PC-9 (cell line): ENCODE data around the gene KRT77. TPM values are rescaled to one million over a fixed set of nuclear protein-coding genes. Genes with fewer than 3 reads are reported as not detected.

Experiments
- BruUV-seq: library from RNA; stranded (reverse); fragments of 400-500 nt; replicated peaks from 2 replicates; lab custom pipeline; 2021; lab: Mats Ljungman, UMichigan
- CTCF ChIA-PET: fragments of 300-600 bp; sonication (Branson Sonifier 250); formaldehyde crosslinking; loops from one replicate; lab custom pipeline; 2022; ENCODE audit warnings: antibody characterized with exemption; lab: Charles Lee
- POLR2A ChIA-PET: fragments of 300-600 bp; sonication (Branson Sonifier 250); formaldehyde crosslinking; loops from one replicate; lab custom pipeline; 2022; ENCODE audit warnings: antibody characterized with exemption; ENCODE audit not compliant: unreplicated experiment; lab: Charles Lee
- DNase-seq, 2 experiments: peaks; one replicate each; pipeline versions ENCODE4 v3.0.0 to v3.0.0-alpha.2; 2015 to 2022; ENCODE audit warnings: mixed read lengths in 1 of 2
- H2AFZ ChIP-seq: fragments of 200-600 bp; sonication (generic); 2 replicates; pipeline ENCODE4 v1.8.1; 2017; ENCODE audit warnings: antibody characterized with exemption
- H3F3A ChIP-seq: fragments of 200-600 bp; sonication (generic); 2 replicates; pipeline ENCODE4 v1.8.1; 2017; ENCODE audit warnings: antibody characterized with exemption, mild to moderate bottlenecking, low read depth; ENCODE audit not compliant: insufficient read depth
- H3K27ac ChIP-seq: fragments of 200-600 bp; sonication (generic); 2 replicates; pipeline ENCODE4 v1.6.1; 2016; ENCODE audit warnings: mixed run types
- H3K27me3 ChIP-seq: fragments of 200-600 bp; sonication (generic); 2 replicates; pipeline ENCODE4 v1.6.1; 2016; ENCODE audit warnings: low read depth, mixed run types; ENCODE audit not compliant: insufficient read depth
- H3K36me3 ChIP-seq: fragments of 200-600 bp; sonication (generic); 2 replicates; pipeline ENCODE4 v1.6.1; 2016; ENCODE audit warnings: low read depth, mixed run types
- H3K4me1 ChIP-seq: fragments of 200-600 bp; sonication (generic); replicated peaks from 2 replicates; pipeline ENCODE4 v1.6.1; 2016; ENCODE audit warnings: mixed run types; ENCODE audit not compliant: insufficient read depth
- H3K4me2 ChIP-seq: fragments of 200-600 bp; sonication (generic); 2 replicates; pipeline ENCODE4 v1.6.1; 2017; ENCODE audit warnings: mixed run types
- H3K4me3 ChIP-seq: fragments of 200-600 bp; sonication (generic); 2 replicates; pipeline ENCODE4 v1.6.1; 2016; ENCODE audit warnings: mixed run types
- H3K79me2 ChIP-seq: fragments of 200-600 bp; sonication (generic); 2 replicates; pipeline ENCODE4 v1.6.1; 2017; ENCODE audit warnings: low read depth, mixed run types
- H3K9me2 ChIP-seq: fragments of 200-600 bp; sonication (generic); 2 replicates; pipeline ENCODE4 v1.8.1; 2017; ENCODE audit warnings: mild to moderate bottlenecking; ENCODE audit not compliant: insufficient read depth
- H3K9me3 ChIP-seq: fragments of 200-600 bp; sonication (generic); 2 replicates; pipeline ENCODE4 v1.8.1; 2016; ENCODE audit warnings: low read depth; ENCODE audit not compliant: insufficient read depth
- H4K20me1 ChIP-seq: fragments of 200-600 bp; sonication (generic); 2 replicates; pipeline ENCODE4 v1.8.1; 2017; ENCODE audit not compliant: insufficient read depth
- EZH2 ChIP-seq: fragments of 200-600 bp; sonication (generic); IDR thresholded peaks from 2 replicates; pipeline ENCODE4 v1.8.0; 2017; ENCODE audit warnings: antibody characterized with exemption, low read depth
- intact Hi-C: fragments of 100-400 bp; cut with micrococcal nuclease; formaldehyde crosslinking; loops from one replicate; pipeline ENCODE4 v1.10.0; 2022; ENCODE audit not compliant: unreplicated experiment
- total RNA-seq: library from RNA; stranded (reverse); gene quantifications from 2 replicates; pipeline ENCODE4 v1.2.3, GENCODE V29; 2021
- TF ChIP-seq, protein P1 (sequence below): fragments of 200-600 bp; sonication (generic); conservative IDR thresholded peaks from 2 replicates; pipeline ENCODE4 v1.6.1; 2017; ENCODE audit warnings: mixed run types, antibody characterized with exemption, mild to moderate bottlenecking, moderate library complexity

Gene KRT77
- total RNA-seq, 1 experiment from 2014 or later = not detected

DNA sequence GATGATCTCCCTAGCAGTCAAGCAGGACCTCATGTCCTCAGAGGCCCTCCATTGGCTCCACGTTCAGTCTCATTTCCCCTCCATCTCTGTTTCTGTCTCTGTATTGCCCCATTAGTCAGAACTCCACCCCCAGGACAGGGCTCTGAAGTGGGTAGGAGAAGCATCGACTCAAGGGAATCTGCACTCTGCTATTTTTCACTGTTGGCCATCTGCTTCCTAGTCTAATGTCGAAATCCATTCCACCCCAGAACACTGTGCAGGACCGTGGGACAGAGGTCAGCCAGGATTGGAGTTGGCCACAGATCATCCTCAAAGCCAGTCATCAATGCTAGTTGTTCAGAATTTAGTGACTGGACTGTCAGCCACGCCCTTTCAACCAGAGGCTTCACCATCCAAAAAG, 10.1 kb downstream of the KRT77 start:
- Histone ChIP-seq H3K4me3 (no peak overlapping the region), H3K27ac (no peak overlapping the region), H3K4me1 (peaks cover 5% of the 10 kb centered on the region), H3K9me3 (no peaks in the 10 kb centered on the region), H3K36me3 (no peaks in the 10 kb centered on the region), H3K9me2 (no peaks in the 10 kb centered on the region), H3K27me3 (no peaks in the 10 kb centered on the region), H3K79me2 (no peaks in the 10 kb centered on the region), H2AFZ (no peak overlapping the region), H3K4me2 (no peak overlapping the region), H3F3A (peaks cover under 1% of the 10 kb centered on the region; the same call in 1 of the 2 replicates), H4K20me1 (no peaks in the 10 kb centered on the region)
- no peak for TF ChIP-seq EZH2
- TF ChIP-seq, protein P1, sequence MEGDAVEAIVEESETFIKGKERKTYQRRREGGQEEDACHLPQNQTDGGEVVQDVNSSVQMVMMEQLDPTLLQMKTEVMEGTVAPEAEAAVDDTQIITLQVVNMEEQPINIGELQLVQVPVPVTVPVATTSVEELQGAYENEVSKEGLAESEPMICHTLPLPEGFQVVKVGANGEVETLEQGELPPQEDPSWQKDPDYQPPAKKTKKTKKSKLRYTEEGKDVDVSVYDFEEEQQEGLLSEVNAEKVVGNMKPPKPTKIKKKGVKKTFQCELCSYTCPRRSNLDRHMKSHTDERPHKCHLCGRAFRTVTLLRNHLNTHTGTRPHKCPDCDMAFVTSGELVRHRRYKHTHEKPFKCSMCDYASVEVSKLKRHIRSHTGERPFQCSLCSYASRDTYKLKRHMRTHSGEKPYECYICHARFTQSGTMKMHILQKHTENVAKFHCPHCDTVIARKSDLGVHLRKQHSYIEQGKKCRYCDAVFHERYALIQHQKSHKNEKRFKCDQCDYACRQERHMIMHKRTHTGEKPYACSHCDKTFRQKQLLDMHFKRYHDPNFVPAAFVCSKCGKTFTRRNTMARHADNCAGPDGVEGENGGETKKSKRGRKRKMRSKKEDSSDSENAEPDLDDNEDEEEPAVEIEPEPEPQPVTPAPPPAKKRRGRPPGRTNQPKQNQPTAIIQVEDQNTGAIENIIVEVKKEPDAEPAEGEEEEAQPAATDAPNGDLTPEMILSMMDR = no peak
- no peak for DNase-seq
- intact Hi-C loops = no loop called here
- POLR2A ChIA-PET = no interaction called here
- BruUV-seq = no TSS peak
- CTCF ChIA-PET = no interaction called here

DNA sequence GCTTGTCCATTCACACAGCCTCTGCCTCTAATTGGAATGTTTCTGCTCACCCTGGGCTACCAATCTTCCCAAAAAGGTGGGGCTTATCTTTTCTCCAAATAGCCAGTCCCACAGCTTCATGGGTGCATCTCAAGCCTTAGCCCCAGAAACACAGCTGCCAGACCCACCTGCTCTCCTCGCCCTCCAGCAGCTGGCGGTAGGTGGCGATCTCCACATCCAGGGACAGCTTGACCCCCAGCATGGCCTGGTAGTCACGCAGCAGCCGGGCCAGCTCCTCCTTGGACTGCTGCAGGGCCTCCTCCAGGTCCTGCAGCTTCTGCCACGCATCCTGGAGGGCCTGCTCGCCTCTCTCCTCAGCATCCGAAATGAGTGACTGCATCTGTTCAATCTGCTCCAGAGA, 11.1 kb downstream of the KRT77 start:
- no peaks in the 10 kb centered on the region for H3K79me2 ChIP-seq
- DNase-seq = no peak
- H3K27ac ChIP-seq = no peak overlapping the region
- TF ChIP-seq, protein P1 = no peak
- no peak for TF ChIP-seq EZH2
- H2AFZ ChIP-seq = no peak overlapping the region
- H3K4me2 ChIP-seq = no peak overlapping the region
- H3K36me3 ChIP-seq = no peaks in the 10 kb centered on the region
- ChIA-PET POLR2A (no interaction called here), CTCF (no interaction called here)
- no peaks in the 10 kb centered on the region for H3K27me3 ChIP-seq
- H3K4me1 ChIP-seq = peaks cover 15% of the 10 kb centered on the region
- no peaks in the 10 kb centered on the region for H3K9me3 ChIP-seq
- no peaks in the 10 kb centered on the region for H4K20me1 ChIP-seq
- intact Hi-C loops = no loop called here
- H3F3A ChIP-seq = peaks cover 10% of the 10 kb centered on the region; the same call in 1 of the 2 replicates
- no peak overlapping the region for H3K4me3 ChIP-seq
- no peaks in the 10 kb centered on the region for H3K9me2 ChIP-seq
- BruUV-seq = no TSS peak

DNA sequence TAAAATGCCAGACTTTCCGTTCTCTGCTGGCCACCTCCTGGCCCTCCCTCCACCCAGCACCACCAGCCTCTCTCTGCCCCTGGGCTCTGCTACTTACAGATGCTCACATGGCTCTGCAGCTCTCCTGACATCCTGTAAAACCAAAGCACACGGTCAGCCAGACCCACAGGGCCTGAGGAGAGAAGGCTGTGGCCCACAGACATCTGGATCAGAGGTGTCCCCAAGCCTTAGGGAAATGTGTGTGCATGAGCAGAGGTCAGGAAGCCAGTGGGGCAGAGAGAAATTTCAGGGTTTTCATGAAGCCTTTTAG, 11.5 kb downstream of the KRT77 start:
- H3K9me2 ChIP-seq = no peaks in the 10 kb centered on the region
- intact Hi-C loops = no loop called here
- no peak overlapping the region for H3K4me3 ChIP-seq
- no peak overlapping the region for H3K4me2 ChIP-seq
- no peaks in the 10 kb centered on the region for H4K20me1 ChIP-seq
- no TSS peak for BruUV-seq
- no peak overlapping the region for H3K27ac ChIP-seq
- no peak overlapping the region for H2AFZ ChIP-seq
- CTCF ChIA-PET = no interaction called here
- DNase-seq = no peak
- no peaks in the 10 kb centered on the region for H3K9me3 ChIP-seq
- POLR2A ChIA-PET = no interaction called here
- H3K27me3 ChIP-seq = no peaks in the 10 kb centered on the region
- H3K36me3 ChIP-seq = no peaks in the 10 kb centered on the region
- TF ChIP-seq EZH2 = no peak
- TF ChIP-seq, protein P1 = no peak
- peaks cover 12% of the 10 kb centered on the region; the same call in 1 of the 2 replicates for H3F3A ChIP-seq
- H3K4me1 ChIP-seq = peaks cover 20% of the 10 kb centered on the region
- no peaks in the 10 kb centered on the region for H3K79me2 ChIP-seq
